ENCODE results near the gene FAM83E.

FAM83E gene

GRCh38 chr19:48627201-48627864 lies 12.5 kb upstream of the FAM83E start:
- no peak for TF ChIP-seq CTCF (IDR thresholded peaks at IDR 0.05; ENCODE audit: insufficient read depth, low read depth, low read length, missing control alignments)
- H3K4me3 ChIP-seq (ENCODE audit: low read length) = no peak overlapping the region
- DNase-seq (ENCODE audit: low read depth) = peak; percentile 37

- TF ChIP-seq CTCF (IDR thresholded peaks at IDR 0.05; ENCODE audit: insufficient read depth, low read depth, low read length, missing control alignments) = no peak
- DNase-seq (ENCODE audit: low read depth) = no peak
- H3K4me3 ChIP-seq (ENCODE audit: low read length) = no peak overlapping the region
These were observed 11.0 kb upstream of the FAM83E start for GRCh38 chr19:48625891-48626327.

- H3K4me3 ChIP-seq (ENCODE audit: low read length) = no peak overlapping the region
- no peak for TF ChIP-seq CTCF (IDR thresholded peaks at IDR 0.05; ENCODE audit: insufficient read depth, low read depth, low read length, missing control alignments)
- no peak for DNase-seq (ENCODE audit: low read depth)
These were observed 10.2 kb upstream of the FAM83E start for GRCh38 chr19:48624791-48625723.

- TF ChIP-seq CTCF (IDR thresholded peaks at IDR 0.05; ENCODE audit: insufficient read depth, low read depth, low read length, missing control alignments) = no peak
- DNase-seq (ENCODE audit: low read depth) = peak; percentile 98
- peak overlapping the region; percentile 43 for H3K4me3 ChIP-seq (ENCODE audit: low read length)
These were observed 9.3 kb upstream of the FAM83E start for GRCh38 chr19:48624067-48624594.

GRCh38 chr19:48623556-48624066 lies 8.7 kb upstream of the FAM83E start:
- TF ChIP-seq CTCF (IDR thresholded peaks at IDR 0.05; ENCODE audit: insufficient read depth, low read depth, low read length, missing control alignments) = no peak
- H3K4me3 ChIP-seq (ENCODE audit: low read length) = peak overlapping the region; percentile 43

GRCh38 chr19:48619692-48620585 lies 5.1 kb upstream of the FAM83E start:
- DNase-seq (ENCODE audit: low read depth) = no peak
- peak overlapping the region; percentile 94 for H3K4me3 ChIP-seq (ENCODE audit: low read length)
- no peak for TF ChIP-seq CTCF (IDR thresholded peaks at IDR 0.05; ENCODE audit: insufficient read depth, low read depth, low read length, missing control alignments)

More at GRCh38 chr19:48623556-48624066, 8.7 kb upstream of the FAM83E start:
- no peak for DNase-seq (ENCODE audit: low read depth)
